NCI-H2227 (cell line): ENCODE measurements around the gene SLCO3A1.

Experiments used
- DNase-seq: peaks from one replicate; lab custom pipeline; 2025; ENCODE audit not compliant: unreplicated experiment; lab: John Stamatoyannopoulos, UW

Gene SLCO3A1

GRCh38 chr15:92092289-92093105 is 239.0 kb downstream of the SLCO3A1 start:
- DNase-seq = no peak

- DNase-seq = no peak
These were observed 242.2 kb downstream of the SLCO3A1 start for GRCh38 chr15:92095693-92096092.

- peak; percentile 79 for DNase-seq
These were observed 244.1 kb downstream of the SLCO3A1 start for GRCh38 chr15:92097474-92098178.

- DNase-seq = no peak
These were observed 245.4 kb downstream of the SLCO3A1 start for GRCh38 chr15:92098869-92099268.

GRCh38 chr15:92100301-92100700 is 246.8 kb downstream of the SLCO3A1 start:
- no peak for DNase-seq

GRCh38 chr15:92100751-92101150 is 247.2 kb downstream of the SLCO3A1 start:
- no peak for DNase-seq

- no peak for DNase-seq
These were observed 248.3 kb downstream of the SLCO3A1 start for GRCh38 chr15:92101708-92102394.

GRCh38 chr15:92102395-92102755 is 248.9 kb downstream of the SLCO3A1 start:
- DNase-seq = no peak

GRCh38 chr15:92104072-92104471 is 250.6 kb downstream of the SLCO3A1 start:
- no peak for DNase-seq

GRCh38 chr15:92105611-92106010 is 252.1 kb downstream of the SLCO3A1 start:
- no peak for DNase-seq

- no peak for DNase-seq
These were observed 254.0 kb downstream of the SLCO3A1 start for GRCh38 chr15:92107510-92107909.

GRCh38 chr15:92109191-92109873 is 255.8 kb downstream of the SLCO3A1 start:
- DNase-seq = no peak

- no peak for DNase-seq
These were observed 257.8 kb downstream of the SLCO3A1 start for GRCh38 chr15:92111291-92111690.

- no peak for DNase-seq
These were observed 258.2 kb downstream of the SLCO3A1 start for GRCh38 chr15:92111751-92112150.

GRCh38 chr15:92112180-92112579 is 258.7 kb downstream of the SLCO3A1 start:
- no peak for DNase-seq

- no peak for DNase-seq
These were observed 259.2 kb downstream of the SLCO3A1 start for GRCh38 chr15:92112711-92113110.

GRCh38 chr15:92113832-92114231 is 260.3 kb downstream of the SLCO3A1 start:
- no peak for DNase-seq

GRCh38 chr15:92115834-92116233 is 262.3 kb downstream of the SLCO3A1 start:
- DNase-seq = no peak

- no peak for DNase-seq
These were observed 262.8 kb downstream of the SLCO3A1 start for GRCh38 chr15:92116330-92116729.

- no peak for DNase-seq
These were observed 263.8 kb downstream of the SLCO3A1 start for GRCh38 chr15:92117261-92117731.
